Stimulated activated CD4-positive, alpha-beta T cell treated with anti-CD3 and anti-CD28 coated beads, Interleukin-15, amount 100 ng/mL, for 24 hours (primary cell): ENCODE results near the gene C1GALT1C1L.
"Not testable (repeated sequence)": the region's sequence is repeated elsewhere in the genome, so short reads cannot be mapped to it uniquely, and the experiment has no call there.

Source experiments
- DNase-seq: peaks from one replicate; pipeline ENCODE4 v3.0.0-alpha.2; 2020

Gene C1GALT1C1L

GRCh38 chr2:43648994-43649701 is 27.1 kb downstream of the C1GALT1C1L start:
- DNase-seq, result no peak

DNA sequence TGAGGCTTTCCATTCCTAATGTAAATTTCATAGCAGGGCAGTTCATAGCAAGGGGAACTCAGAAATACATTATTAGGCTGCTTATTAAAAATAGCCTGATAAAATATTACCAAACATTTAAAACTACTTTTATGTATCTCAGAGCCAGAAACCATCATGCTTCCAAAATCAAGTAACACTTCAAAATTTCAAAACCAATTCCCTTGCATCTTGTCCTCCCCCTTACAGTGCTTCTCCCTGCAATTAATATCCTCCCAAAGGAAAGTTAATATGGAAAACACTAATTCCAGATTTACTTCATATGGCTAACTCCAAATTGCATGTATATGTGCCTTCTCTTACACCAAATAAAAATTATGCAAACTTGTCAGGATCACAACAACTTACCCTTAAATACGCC is 32.5 kb downstream of the C1GALT1C1L start:
- no peak for DNase-seq

- no peak for DNase-seq
Observed at GRCh38 chr2:43642363-43642762, 33.9 kb downstream of the C1GALT1C1L start.

DNA sequence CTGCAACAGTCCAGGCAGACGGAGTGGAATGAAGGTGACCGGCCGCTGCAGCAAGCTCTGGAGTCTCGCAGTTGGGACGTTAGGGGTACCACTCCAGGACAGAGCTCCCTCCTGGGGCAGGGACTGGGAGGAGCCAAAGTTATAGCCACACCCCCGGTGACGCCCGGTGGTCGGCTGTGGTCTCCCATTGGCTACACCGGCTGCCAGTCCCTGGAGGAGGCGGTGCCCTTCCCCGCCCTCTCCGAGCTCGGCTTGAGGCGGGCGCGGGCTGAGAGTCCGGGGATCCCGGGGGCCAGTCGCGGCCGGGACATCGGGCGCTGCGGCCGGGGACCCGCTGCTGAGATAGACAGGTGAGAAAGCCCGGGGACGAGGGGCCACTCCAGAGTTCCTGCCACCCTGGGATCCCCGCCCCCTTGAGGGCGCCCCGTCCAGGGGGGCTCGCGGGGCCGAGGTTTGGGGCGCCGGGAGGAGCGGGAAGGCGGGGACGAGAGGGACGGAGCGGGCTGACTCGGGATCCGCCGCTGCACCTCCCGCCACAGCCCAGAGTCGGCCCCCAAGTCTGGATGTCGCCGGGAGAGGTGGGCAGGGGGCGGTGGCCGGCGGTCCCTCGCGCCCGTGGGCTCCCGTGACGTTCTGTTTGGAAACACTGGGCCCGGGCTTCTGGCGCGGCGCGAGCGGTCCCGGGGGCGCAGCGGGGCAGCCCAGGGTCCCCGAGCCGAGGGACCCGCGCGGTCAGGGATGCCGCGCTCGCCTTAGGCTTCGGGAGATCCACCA is 39.0 kb downstream of the C1GALT1C1L start, which contains the start of gene PLEKHH2:
TSS of gene PLEKHH2 (plus strand) at position 231 of the 774 bp plus-strand sequence. CDS start 7,414 bp downstream, outside the sequence.
- peak; percentile 93 for DNase-seq

GRCh38 chr2:43636621-43637020 is 39.6 kb downstream of the C1GALT1C1L start:
- DNase-seq, result peak; percentile 23

GRCh38 chr2:43636153-43636552 is 40.1 kb downstream of the C1GALT1C1L start:
- not testable (repeated sequence) for DNase-seq

GRCh38 chr2:43634604-43635306 is 41.5 kb downstream of the C1GALT1C1L start:
- DNase-seq, result no peak

- DNase-seq, result no peak
Observed at GRCh38 chr2:43631618-43632317, 44.5 kb downstream of the C1GALT1C1L start.
